ENCODE results near the gene SLC29A3. TPM values are rescaled to one million over a fixed set of nuclear protein-coding genes. Genes with fewer than 3 reads are reported as not detected.

Gene SLC29A3
- total RNA-seq, 1 experiment from 2014 or later: 7.6 TPM

DNA sequence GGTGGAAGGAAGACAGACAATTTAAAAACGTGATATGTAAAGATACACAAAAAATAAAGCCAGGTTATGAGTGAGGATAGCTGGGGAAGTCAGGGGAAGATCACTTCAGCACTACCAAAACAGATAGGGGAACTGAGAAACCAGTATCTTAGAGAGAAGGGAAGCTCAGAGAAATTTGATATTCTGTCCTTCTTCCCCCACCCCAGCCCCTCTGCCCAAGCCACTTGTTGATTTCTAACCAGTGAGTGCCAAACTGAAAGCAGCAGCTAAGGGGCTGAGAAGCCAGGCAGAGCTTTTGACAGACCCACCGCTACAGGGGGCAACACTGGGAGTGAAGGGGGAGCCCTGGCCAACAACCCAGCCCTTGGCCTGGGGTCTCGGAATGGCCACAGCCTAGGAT lies 9.1 kb upstream of the SLC29A3 start:
- intact Hi-C loops (cut with micrococcal nuclease; ENCODE audit: unreplicated experiment) (loop anchor here (5.0 to 10.0 kb wide), 3 partner anchors 297 to 505 kb away; no protein-coding TSS in a partner anchor), in situ Hi-C loops (cut with HindIII; ENCODE audit: low pct_unique_long_range_greater_than_20kb, low sequenced_read_pairs) (no loop called here)
- Histone ChIP-seq H3K4me3 (ENCODE audit: low read depth in 2 of 2, low read length in 2 of 2) (no peak overlapping the region), H3K27ac (ENCODE audit: low read length) (no peak overlapping the region), H3K9me3 (ENCODE audit: control insufficient read depth, insufficient read depth, low read depth, low read length) (no peaks in the 10 kb centered on the region), H3K27me3 (ENCODE audit: control insufficient read depth, insufficient read depth, low read length) (no peaks in the 10 kb centered on the region; the same call in 1 of the 2 replicates), H3K4me1 (ENCODE audit: control insufficient read depth, insufficient read depth, low read length) (no peaks in the 10 kb centered on the region; the same call in 1 of the 2 replicates), H3K36me3 (ENCODE audit: control insufficient read depth, insufficient read depth, low read length) (no peaks in the 10 kb centered on the region)
- DNase-seq (ENCODE audit: low read depth, low spot score) (no peak), ATAC-seq (no peak)
- no TSS peak for BruUV-seq (replicated peaks)
- ChIA-PET CTCF (no interaction called here), POLR2A (no interaction called here)
- no peak for TF ChIP-seq SIN3A (IDR thresholded peaks at IDR 0.05; ENCODE audit: borderline replicate concordance, insufficient read depth, low read depth, low read length)
- TF ChIP-seq, protein P1, sequence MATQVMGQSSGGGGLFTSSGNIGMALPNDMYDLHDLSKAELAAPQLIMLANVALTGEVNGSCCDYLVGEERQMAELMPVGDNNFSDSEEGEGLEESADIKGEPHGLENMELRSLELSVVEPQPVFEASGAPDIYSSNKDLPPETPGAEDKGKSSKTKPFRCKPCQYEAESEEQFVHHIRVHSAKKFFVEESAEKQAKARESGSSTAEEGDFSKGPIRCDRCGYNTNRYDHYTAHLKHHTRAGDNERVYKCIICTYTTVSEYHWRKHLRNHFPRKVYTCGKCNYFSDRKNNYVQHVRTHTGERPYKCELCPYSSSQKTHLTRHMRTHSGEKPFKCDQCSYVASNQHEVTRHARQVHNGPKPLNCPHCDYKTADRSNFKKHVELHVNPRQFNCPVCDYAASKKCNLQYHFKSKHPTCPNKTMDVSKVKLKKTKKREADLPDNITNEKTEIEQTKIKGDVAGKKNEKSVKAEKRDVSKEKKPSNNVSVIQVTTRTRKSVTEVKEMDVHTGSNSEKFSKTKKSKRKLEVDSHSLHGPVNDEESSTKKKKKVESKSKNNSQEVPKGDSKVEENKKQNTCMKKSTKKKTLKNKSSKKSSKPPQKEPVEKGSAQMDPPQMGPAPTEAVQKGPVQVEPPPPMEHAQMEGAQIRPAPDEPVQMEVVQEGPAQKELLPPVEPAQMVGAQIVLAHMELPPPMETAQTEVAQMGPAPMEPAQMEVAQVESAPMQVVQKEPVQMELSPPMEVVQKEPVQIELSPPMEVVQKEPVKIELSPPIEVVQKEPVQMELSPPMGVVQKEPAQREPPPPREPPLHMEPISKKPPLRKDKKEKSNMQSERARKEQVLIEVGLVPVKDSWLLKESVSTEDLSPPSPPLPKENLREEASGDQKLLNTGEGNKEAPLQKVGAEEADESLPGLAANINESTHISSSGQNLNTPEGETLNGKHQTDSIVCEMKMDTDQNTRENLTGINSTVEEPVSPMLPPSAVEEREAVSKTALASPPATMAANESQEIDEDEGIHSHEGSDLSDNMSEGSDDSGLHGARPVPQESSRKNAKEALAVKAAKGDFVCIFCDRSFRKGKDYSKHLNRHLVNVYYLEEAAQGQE (IDR thresholded peaks at IDR 0.05; ENCODE audit: insufficient read depth in 1 of 2, low read depth in 2 of 2, low read length in 1 of 2): no peak
- no peak for TF ChIP-seq TCF7L2 (IDR thresholded peaks at IDR 0.05; ENCODE audit: low read depth, low read length)
- TF ChIP-seq POLR2AphosphoS5 (IDR thresholded peaks at IDR 0.05; ENCODE audit: low read depth, low read length): no peak
- TF ChIP-seq, protein P2, sequence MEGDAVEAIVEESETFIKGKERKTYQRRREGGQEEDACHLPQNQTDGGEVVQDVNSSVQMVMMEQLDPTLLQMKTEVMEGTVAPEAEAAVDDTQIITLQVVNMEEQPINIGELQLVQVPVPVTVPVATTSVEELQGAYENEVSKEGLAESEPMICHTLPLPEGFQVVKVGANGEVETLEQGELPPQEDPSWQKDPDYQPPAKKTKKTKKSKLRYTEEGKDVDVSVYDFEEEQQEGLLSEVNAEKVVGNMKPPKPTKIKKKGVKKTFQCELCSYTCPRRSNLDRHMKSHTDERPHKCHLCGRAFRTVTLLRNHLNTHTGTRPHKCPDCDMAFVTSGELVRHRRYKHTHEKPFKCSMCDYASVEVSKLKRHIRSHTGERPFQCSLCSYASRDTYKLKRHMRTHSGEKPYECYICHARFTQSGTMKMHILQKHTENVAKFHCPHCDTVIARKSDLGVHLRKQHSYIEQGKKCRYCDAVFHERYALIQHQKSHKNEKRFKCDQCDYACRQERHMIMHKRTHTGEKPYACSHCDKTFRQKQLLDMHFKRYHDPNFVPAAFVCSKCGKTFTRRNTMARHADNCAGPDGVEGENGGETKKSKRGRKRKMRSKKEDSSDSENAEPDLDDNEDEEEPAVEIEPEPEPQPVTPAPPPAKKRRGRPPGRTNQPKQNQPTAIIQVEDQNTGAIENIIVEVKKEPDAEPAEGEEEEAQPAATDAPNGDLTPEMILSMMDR (IDR thresholded peaks at IDR 0.05): no peak

DNA sequence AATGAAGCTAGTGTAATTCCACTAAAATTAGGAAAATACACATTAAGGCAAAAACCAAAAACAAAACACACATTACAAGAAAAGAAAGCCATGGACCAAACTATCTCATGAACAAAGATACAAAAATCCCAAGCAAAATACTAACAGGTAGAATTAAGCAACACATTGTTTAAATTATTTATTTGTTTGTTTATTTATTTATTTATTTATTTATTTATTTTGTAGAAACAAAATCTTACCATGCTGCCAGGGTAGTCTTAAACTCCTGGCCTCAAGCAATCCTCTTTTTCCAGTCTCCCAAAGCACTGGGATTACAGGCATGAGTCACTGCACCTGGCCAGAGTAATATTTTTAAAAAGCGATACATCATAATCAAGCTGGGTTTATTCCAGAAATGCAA lies 6.8 kb upstream of the SLC29A3 start:
- H3K9me3 ChIP-seq (ENCODE audit: control insufficient read depth, insufficient read depth, low read depth, low read length): no peaks in the 10 kb centered on the region
- in situ Hi-C loops (cut with HindIII; ENCODE audit: low pct_unique_long_range_greater_than_20kb, low sequenced_read_pairs): no loop called here

More for the DNA sequence above, 6.8 kb upstream of the SLC29A3 start:
- no peak for ATAC-seq
- Histone ChIP-seq H3K27ac (ENCODE audit: low read length) (no peak overlapping the region), H3K4me1 (ENCODE audit: control insufficient read depth, insufficient read depth, low read length) (no peaks in the 10 kb centered on the region; the same call in 1 of the 2 replicates), H3K4me3 (ENCODE audit: low read depth in 2 of 2, low read length in 2 of 2) (no peak overlapping the region), H3K27me3 (ENCODE audit: control insufficient read depth, insufficient read depth, low read length) (no peaks in the 10 kb centered on the region; the same call in 1 of the 2 replicates), H3K36me3 (ENCODE audit: control insufficient read depth, insufficient read depth, low read length) (no peaks in the 10 kb centered on the region)
- CTCF ChIA-PET: interaction anchor here (0.6 kb wide), 1 partner anchor 397 kb away, joined by 3 read pairs; no protein-coding TSS in a partner anchor
- no TSS peak for BruUV-seq (replicated peaks)
- intact Hi-C loops (cut with micrococcal nuclease; ENCODE audit: unreplicated experiment): loop anchor here (5.0 to 10.0 kb wide), 3 partner anchors 295 to 503 kb away; no protein-coding TSS in a partner anchor
- POLR2A ChIA-PET: no interaction called here
- TF ChIP-seq SIN3A (IDR thresholded peaks at IDR 0.05; ENCODE audit: borderline replicate concordance, insufficient read depth, low read depth, low read length) (no peak), TCF7L2 (IDR thresholded peaks at IDR 0.05; ENCODE audit: low read depth, low read length) (no peak), POLR2AphosphoS5 (IDR thresholded peaks at IDR 0.05; ENCODE audit: low read depth, low read length) (no peak)
- TF ChIP-seq, protein P2 (IDR thresholded peaks at IDR 0.05): no peak
- TF ChIP-seq, protein P1 (IDR thresholded peaks at IDR 0.05; ENCODE audit: insufficient read depth in 1 of 2, low read depth in 2 of 2, low read length in 1 of 2): no peak
- no peak for DNase-seq (ENCODE audit: low read depth, low spot score)

All from Panc1 (cell line).